CD14-positive monocyte (primary cell): Measurements from ENCODE around the gene SLC25A31. TPM values are rescaled to one million over a fixed set of nuclear protein-coding genes. Genes with fewer than 3 reads are reported as not detected.

ENCODE experiments used
- DNase-seq, 3 donors: peaks; one replicate each; pipeline ENCODE4 v3.0.0-alpha.2; 2011 to 2022
- H2AFZ ChIP-seq: 2 replicates; pipeline ENCODE4 v1.6.0; 2012; ENCODE audit warnings: mild to moderate bottlenecking, low read depth, low read length, inconsistent platforms; ENCODE audit not compliant: insufficient read depth, poor library complexity, severe bottlenecking
- H3K27ac ChIP-seq, 2 donors: 1 replicate in 1 of 2; 2 replicates in 1 of 2; pipeline ENCODE4 v1.5.1; 2012 to 2013; ENCODE audit warnings: low read length in 2 of 2, control low read depth in 1 of 2, inconsistent platforms in 1 of 2, low read depth in 1 of 2, mild to moderate bottlenecking in 1 of 2
- H3K27me3 ChIP-seq, 2 donors: one replicate each; pipeline versions ENCODE4 v1.6.0 to v1.6.1; 2011 to 2013; ENCODE audit warnings: low read length in 2 of 2; ENCODE audit not compliant: control insufficient read depth in 2 of 2, insufficient read depth in 2 of 2
- H3K36me3 ChIP-seq, 2 donors: replicated peaks in 1 of 2; 1 replicate in 1 of 2; 2 replicates in 1 of 2; pipeline versions ENCODE4 v1.5.1 to v1.6.1; 2012 to 2013; ENCODE audit warnings: low read length in 2 of 2, control low read depth in 1 of 2, inconsistent platforms in 1 of 2, mild to moderate bottlenecking in 1 of 2; ENCODE audit not compliant: insufficient read depth in 2 of 2, control insufficient read depth in 1 of 2
- H3K4me1 ChIP-seq, 2 donors: 1 replicate in 1 of 2; 2 replicates in 1 of 2; pipeline versions ENCODE4 v1.5.1 to v1.6.1; 2012 to 2013; ENCODE audit warnings: low read length in 2 of 2, control low read depth in 1 of 2, inconsistent platforms in 1 of 2, mild to moderate bottlenecking in 1 of 2, moderate library complexity in 1 of 2; ENCODE audit not compliant: insufficient read depth in 2 of 2, control insufficient read depth in 1 of 2
- H3K4me2 ChIP-seq: replicated peaks from 2 replicates; pipeline ENCODE3; 2012; ENCODE audit warnings: low read length, moderate library complexity, mild to moderate bottlenecking; ENCODE audit not compliant: poor library complexity, severe bottlenecking; ENCODE audit errors: extremely low read depth
- H3K4me3 ChIP-seq, 3 experiments: fragments of 200-600 bp in 1 of 3; sonication (generic) in 1 of 3; replicated peaks in 1 of 3; 1 replicate in 2 of 3; 2 replicates in 1 of 3; pipeline ENCODE4 v1.5.1; 2011 to 2013; ENCODE audit warnings: low read length in 3 of 3, mild to moderate bottlenecking in 3 of 3, control low read depth in 2 of 3, low read depth in 2 of 3, inconsistent platforms in 1 of 3, moderate library complexity in 1 of 3
- H3K79me2 ChIP-seq: 2 replicates; pipeline ENCODE4 v1.6.0; 2012; ENCODE audit warnings: mild to moderate bottlenecking, control low read depth, inconsistent platforms, low read length, moderate library complexity; ENCODE audit not compliant: insufficient read depth
- H3K9ac ChIP-seq: 2 replicates; pipeline ENCODE4 v1.6.0; 2017; ENCODE audit warnings: low read length, mild to moderate bottlenecking; ENCODE audit not compliant: insufficient read depth, poor library complexity, severe bottlenecking
- H3K9me3 ChIP-seq, 2 donors: replicated peaks in 1 of 2; 1 replicate in 1 of 2; 2 replicates in 1 of 2; pipeline versions ENCODE4 v1.5.1 to v1.6.1; 2012 to 2013; ENCODE audit warnings: low read length in 2 of 2, control low read depth in 1 of 2; ENCODE audit not compliant: control insufficient read depth in 1 of 2, insufficient read depth in 1 of 2
- H4K20me1 ChIP-seq: 2 replicates; pipeline ENCODE4 v1.6.0; 2012; ENCODE audit warnings: mild to moderate bottlenecking, low read length, control low read depth, moderate library complexity; ENCODE audit not compliant: insufficient read depth
- H3K27ac Mint-ChIP-seq, 7 donors: one replicate each; pipeline ENCODE4 v1.8.0; 2020; ENCODE audit warnings: mild to moderate bottlenecking in 7 of 7, mixed read lengths in 7 of 7, moderate library complexity in 6 of 7, inconsistent platforms in 2 of 7
- H3K27me3 Mint-ChIP-seq, 3 donors: one replicate each; pipeline ENCODE4 v1.8.0; 2021 to 2022; ENCODE audit warnings: low read depth in 3 of 3, mild to moderate bottlenecking in 3 of 3, mixed read lengths in 3 of 3, moderate library complexity in 3 of 3, inconsistent platforms in 1 of 3
- H3K36me3 Mint-ChIP-seq, 2 donors: one replicate each; pipeline ENCODE4 v1.8.0; 2020; ENCODE audit warnings: mixed read lengths in 2 of 2, inconsistent platforms in 1 of 2, mild to moderate bottlenecking in 1 of 2
- H3K4me1 Mint-ChIP-seq: one replicate; pipeline ENCODE4 v1.8.0; 2020; ENCODE audit warnings: mild to moderate bottlenecking, mixed read lengths
- H3K4me3 Mint-ChIP-seq, 2 donors: one replicate each; pipeline ENCODE4 v1.8.0; 2020; ENCODE audit warnings: mild to moderate bottlenecking in 2 of 2, mixed read lengths in 2 of 2, moderate library complexity in 1 of 2
- H3K9me3 Mint-ChIP-seq, 7 donors: one replicate each; pipeline ENCODE4 v1.8.0; 2020 to 2022; ENCODE audit warnings: mixed read lengths in 7 of 7, mild to moderate bottlenecking in 6 of 7, moderate library complexity in 6 of 7, inconsistent platforms in 2 of 7
- WGBS: methylation state at CpG from one replicate; pipeline ENCODE4 v1.1.5; 2013; ENCODE audit warnings: missing lambda C conversion rate; ENCODE audit not compliant: insufficient coverage; 5-methylcytosine and 5-hydroxymethylcytosine counted together
- intact Hi-C, 2 donors: fragments of 100-400 bp; cut with micrococcal nuclease; formaldehyde crosslinking; loops; one replicate each; pipeline versions ENCODE4 v1.15.0 to v1.15.1; 2023
- polyA plus RNA-seq, 3 donors: library from polyadenylated mRNA; depleted of rRNA in 1 of 3; unstranded in 2 of 3; stranded (reverse) in 1 of 3; fragments of 300-500 nt in 2 of 3; fragments of >200 nt in 1 of 3; fragmentation: Illumina TruSeq in 2 of 3; gene quantifications; 1 replicate in 2 of 3; 2 replicates in 1 of 3; pipeline ENCODE4 v1.2.3, GENCODE V29; 2012 to 2021
- TF ChIP-seq, protein P1 (sequence below): fragments of 200-600 bp; IDR thresholded peaks from one replicate; pipeline ENCODE4 v1.8.0; 2022; ENCODE audit warnings: antibody characterized with exemption, mild to moderate bottlenecking

Gene SLC25A31
- polyA plus RNA-seq, 3 donors: not detected

DNA sequence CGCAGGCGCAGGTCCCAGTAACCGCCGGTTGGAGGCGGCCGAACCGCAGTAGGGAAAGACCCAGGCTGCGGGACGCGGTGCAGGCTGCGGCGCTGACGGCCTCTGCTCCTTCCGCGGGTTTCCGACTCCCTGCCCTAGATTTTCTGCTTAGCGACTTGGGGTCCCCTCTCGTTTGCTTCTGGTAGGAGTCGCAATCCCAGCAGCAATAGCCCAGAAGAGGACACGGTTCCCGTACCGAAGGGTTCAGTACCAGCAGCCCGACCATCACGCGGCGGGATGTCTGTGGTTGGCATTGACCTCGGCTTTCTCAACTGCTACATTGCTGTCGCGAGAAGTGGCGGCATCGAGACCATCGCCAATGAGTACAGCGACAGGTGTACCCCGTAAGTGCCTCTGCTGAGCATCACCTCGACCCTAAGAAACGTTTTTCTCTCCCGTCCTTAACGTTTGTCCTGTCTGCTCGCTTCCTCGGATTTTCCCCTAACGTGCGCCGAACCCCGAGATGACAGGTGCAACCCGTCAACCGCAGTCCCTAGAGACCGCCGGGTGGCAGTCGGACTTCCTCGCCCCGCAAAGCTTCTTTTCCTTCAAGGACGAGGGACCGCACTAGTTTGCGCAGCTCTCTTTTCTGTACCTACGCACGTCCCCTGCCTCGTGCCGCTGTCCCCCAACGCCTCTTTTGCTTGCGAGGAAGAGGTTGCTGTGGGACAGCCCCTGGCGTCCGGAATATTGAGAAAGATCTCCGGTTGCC, 52.2 kb downstream of the SLC25A31 start, which contains the start of gene HSPA4L:
HSPA4L (plus strand) TSS at position 48 of the 751 bp plus-strand sequence; CDS start at position 277, 229 bp downstream.
- H3K27me3 Mint-ChIP-seq: peaks cover 41 to 60% (median 44%) of the 10 kb centered on the region in 3 donors
- H3K36me3 ChIP-seq: no peaks in the 10 kb centered on the region
- peak within 1 kb of the TSS; percentile 62 to 86 (median 67) for H3K4me3 ChIP-seq
- H3K4me3 Mint-ChIP-seq: peak within 1 kb of the TSS; percentile 97 to 99
- intact Hi-C loops: no loop called here
- no peak within 1 kb of the TSS for H3K27ac ChIP-seq
- H3K79me2 ChIP-seq: no peaks in the 10 kb centered on the region
- H3K36me3 Mint-ChIP-seq: peaks cover 0 to 11% of the 10 kb centered on the region in 2 donors
- peaks cover 23 to 34% of the 10 kb centered on the region in 2 donors for H3K4me1 ChIP-seq
- H3K27ac Mint-ChIP-seq: peak within 1 kb of the TSS in 5 of 7 donors; percentile 46 to 88 (median 80)
- H3K9ac ChIP-seq: peak within 1 kb of the TSS; percentile 62
- peak within 1 kb of the TSS; percentile 90 for H2AFZ ChIP-seq
- DNase-seq: peak; percentile 57 to 70 (median 64)
- TF ChIP-seq, protein P1, sequence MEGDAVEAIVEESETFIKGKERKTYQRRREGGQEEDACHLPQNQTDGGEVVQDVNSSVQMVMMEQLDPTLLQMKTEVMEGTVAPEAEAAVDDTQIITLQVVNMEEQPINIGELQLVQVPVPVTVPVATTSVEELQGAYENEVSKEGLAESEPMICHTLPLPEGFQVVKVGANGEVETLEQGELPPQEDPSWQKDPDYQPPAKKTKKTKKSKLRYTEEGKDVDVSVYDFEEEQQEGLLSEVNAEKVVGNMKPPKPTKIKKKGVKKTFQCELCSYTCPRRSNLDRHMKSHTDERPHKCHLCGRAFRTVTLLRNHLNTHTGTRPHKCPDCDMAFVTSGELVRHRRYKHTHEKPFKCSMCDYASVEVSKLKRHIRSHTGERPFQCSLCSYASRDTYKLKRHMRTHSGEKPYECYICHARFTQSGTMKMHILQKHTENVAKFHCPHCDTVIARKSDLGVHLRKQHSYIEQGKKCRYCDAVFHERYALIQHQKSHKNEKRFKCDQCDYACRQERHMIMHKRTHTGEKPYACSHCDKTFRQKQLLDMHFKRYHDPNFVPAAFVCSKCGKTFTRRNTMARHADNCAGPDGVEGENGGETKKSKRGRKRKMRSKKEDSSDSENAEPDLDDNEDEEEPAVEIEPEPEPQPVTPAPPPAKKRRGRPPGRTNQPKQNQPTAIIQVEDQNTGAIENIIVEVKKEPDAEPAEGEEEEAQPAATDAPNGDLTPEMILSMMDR: no peak
- H3K4me2 ChIP-seq: peak within 1 kb of the TSS; percentile 90
- peaks cover 32 to 50% of the 10 kb centered on the region in 2 donors for H3K27me3 ChIP-seq
- WGBS: 0% methylated on average over 63 of the region's 63 CpGs
- no peaks in the 10 kb centered on the region for H4K20me1 ChIP-seq
- peaks cover 29% of the 10 kb centered on the region for H3K4me1 Mint-ChIP-seq
- no peaks in the 10 kb centered on the region for H3K9me3 ChIP-seq
- peaks cover 0 to 16% (median 4%) of the 10 kb centered on the region in 7 donors for H3K9me3 Mint-ChIP-seq

DNA sequence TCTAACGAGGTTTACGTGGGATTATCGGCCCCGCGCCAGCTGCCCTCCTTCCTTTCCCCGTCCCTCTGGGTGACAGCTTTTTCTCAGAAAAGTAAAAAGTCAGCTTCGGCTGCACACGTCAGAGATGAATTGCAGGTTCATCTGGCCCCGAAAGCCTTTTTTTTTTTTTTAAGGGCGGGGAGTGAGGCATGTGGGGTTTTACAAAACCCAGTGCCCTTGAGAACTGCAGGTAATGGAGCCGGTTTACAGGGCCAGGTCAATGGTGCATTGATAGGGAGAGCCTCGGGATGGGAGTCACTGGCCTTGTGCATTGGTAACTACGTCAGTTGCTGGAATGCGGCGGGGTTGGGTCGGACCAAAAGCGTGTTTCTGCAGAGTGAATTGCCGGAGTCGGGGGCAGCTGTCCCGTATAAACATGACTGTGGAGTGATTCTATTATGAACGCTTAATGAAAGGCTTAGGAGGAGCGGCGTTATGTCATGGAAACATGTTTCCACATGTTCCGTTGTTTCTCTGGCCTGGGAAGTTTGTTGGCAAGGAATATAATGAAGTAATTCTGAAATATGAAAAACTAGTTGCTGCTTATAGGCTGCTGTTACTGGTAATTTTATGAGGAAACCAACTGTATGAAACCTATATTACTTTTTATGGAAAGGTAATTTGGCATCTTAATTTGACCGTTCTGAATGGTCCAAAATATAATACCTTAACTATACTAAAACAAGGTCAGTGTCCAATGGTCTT, 53.0 kb downstream of the SLC25A31 start:
- Mint-ChIP-seq H3K27ac (peak overlapping the region in 2 of 7 donors; percentile 39 to 46), H3K27me3 (peaks cover 39 to 56% (median 44%) of the 10 kb centered on the region in 3 donors), H3K4me3 (peak overlapping the region; percentile 97 to 99), H3K4me1 (peaks cover 29% of the 10 kb centered on the region), H3K9me3 (peaks cover 0 to 16% (median 4%) of the 10 kb centered on the region in 7 donors), H3K36me3 (peaks cover 0 to 11% of the 10 kb centered on the region in 2 donors)
- peaks cover 32 to 50% of the 10 kb centered on the region in 2 donors for H3K27me3 ChIP-seq
- peaks cover 23 to 34% of the 10 kb centered on the region in 2 donors for H3K4me1 ChIP-seq
- no peak for DNase-seq
- peak overlapping the region; percentile 90 for H3K4me2 ChIP-seq
- H3K36me3 ChIP-seq: no peaks in the 10 kb centered on the region
- peak overlapping the region; percentile 62 to 86 (median 67) for H3K4me3 ChIP-seq
- no peaks in the 10 kb centered on the region for H3K9me3 ChIP-seq
- H3K9ac ChIP-seq: peak overlapping the region; percentile 62
- TF ChIP-seq, protein P1: no peak
- H4K20me1 ChIP-seq: no peaks in the 10 kb centered on the region
- peak overlapping the region; percentile 90 for H2AFZ ChIP-seq
- intact Hi-C loops: no loop called here
- 16% methylated on average over 18 of the region's 25 CpGs for WGBS
- no peak overlapping the region for H3K27ac ChIP-seq
- no peaks in the 10 kb centered on the region for H3K79me2 ChIP-seq
